Stimulated activated CD8-positive, alpha-beta memory T cell treated with anti-CD3 and anti-CD28 coated beads, Interleukin-12 subunit alpha, Interleukin-12 subunit beta, amount 100 ng/mL, for 1 hour (primary cell): ENCODE results near the gene ATP9A.

ENCODE experiments used
- DNase-seq: peaks from one replicate; pipeline ENCODE4 v3.0.0-alpha.2; 2020; ENCODE audit warnings: low read depth

Gene ATP9A

GRCh38 chr20:51628533-51629398, 139.4 kb downstream of the ATP9A start:
- DNase-seq: no peak

GRCh38 chr20:51627586-51627985, 140.6 kb downstream of the ATP9A start:
- no peak for DNase-seq

GRCh38 chr20:51625105-51625504, 143.1 kb downstream of the ATP9A start:
- no peak for DNase-seq

- DNase-seq: peak; percentile 31
Measured at GRCh38 chr20:51624157-51624731, 143.9 kb downstream of the ATP9A start.

DNA sequence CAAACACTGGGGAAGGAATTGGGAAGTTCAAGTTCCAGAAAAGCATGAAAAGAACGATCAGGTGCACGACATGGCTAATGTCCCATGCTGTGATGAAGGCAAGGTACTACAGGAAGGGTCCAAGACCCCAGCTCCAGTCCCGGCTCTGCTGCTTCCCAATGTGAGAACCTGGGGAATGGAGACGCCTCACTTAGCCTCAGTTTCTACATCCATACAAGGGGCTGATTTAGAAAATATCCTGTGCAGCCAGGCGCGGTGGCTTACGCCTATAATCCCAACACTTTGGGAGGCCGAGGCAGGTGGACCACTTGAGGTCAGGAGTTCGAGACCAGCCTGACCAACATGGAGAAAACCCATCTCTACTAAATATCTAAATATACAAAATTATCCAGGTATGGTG, 144.9 kb downstream of the ATP9A start:
- no peak for DNase-seq

- no peak for DNase-seq
Measured at GRCh38 chr20:51622004-51622874, 146.0 kb downstream of the ATP9A start.

DNA sequence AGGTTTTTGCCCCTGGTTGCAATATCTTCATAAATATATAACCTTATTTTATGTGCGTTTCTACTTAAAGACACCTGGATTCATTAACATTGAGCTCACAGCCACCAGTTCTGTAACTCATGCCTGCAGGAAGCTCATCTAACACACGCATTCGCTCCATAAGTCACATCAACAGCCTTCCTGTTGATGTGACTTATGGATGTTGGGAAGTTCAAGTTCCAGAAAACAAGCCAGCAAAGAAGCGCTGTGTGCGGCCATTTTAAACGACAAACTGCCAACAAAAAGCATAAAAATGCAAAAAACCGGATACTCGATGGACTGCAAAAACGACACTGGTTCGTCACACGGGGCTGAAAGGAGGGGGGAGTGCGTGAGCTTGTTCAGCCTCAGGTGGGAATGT, 147.8 kb downstream of the ATP9A start:
- no peak for DNase-seq

DNA sequence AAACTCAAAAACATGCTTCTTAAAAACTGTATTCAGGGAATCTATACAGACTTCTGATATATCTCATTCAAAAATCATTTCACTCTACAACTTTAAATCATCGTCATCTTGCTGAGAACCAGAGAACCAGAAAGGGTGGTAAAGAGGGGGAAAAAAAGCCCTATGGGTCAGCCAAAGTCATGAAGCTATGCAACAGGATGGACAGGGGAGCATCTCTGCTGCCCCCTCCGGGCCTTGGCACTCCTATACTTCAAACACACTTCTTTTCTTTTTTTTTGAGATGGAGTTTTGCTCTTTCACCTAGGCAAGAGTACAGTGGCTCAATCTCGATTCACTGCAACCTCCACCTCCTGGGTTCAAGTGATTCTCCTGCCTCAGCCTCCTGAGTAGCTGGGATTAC, 152.1 kb downstream of the ATP9A start:
- no peak for DNase-seq

DNA sequence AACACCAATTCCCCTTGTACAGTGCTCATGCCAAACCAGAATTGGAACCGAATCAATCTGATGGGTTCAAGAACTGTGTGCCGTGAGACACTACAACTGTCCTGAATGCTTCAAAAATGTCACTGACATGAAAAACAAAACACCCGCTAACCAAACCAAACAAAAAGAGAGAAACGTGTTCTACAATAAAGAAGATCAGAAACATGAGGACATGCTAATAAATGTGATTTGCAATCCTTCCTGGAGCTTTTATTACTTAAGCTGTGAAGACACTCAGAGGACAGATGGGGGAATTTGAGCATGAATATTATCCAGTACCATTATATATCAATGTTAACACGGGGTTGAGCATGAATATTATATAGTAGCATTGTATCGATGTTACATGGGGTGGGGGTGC, 153.5 kb downstream of the ATP9A start:
- DNase-seq: no peak

DNA sequence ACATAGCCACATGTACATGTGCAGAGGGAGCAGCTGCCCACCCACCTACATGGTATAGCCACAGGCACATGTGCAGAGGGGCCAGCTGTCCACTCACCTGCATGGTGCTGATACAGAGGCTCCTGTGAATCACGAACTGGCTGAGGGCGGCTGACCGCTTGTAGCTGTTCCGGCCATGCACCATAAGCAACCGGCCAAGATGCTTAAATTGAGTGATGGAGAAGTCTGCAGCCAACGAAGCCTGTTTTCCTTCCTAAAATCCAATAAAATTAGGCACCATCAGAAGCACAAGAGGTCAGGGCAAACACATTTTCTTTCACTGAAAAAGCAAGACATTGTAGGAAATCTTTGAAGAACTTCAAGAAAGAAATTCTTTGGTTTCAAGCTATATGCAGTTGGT, 154.6 kb downstream of the ATP9A start:
- DNase-seq: no peak

DNA sequence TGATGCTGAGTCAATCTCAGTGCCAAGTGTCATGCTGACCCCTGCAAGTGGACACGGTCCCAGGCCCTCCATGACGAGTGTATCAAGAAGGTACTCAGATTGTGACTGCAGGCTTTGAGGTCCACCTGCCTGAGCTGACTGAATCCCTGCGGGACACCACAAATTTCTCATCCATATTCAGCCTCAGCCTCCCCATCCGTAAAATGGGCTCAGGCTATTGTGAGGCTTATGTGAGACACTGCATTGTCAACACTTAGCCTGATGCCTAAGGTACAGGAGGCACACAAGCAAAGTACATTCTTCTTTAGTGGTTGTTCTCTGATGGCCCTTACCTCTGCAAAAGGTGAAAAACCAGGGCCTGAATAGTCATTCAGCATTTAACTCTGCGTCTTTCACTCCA, 155.3 kb downstream of the ATP9A start:
- no peak for DNase-seq

- DNase-seq: no peak
Measured at GRCh38 chr20:51611625-51611890, 156.6 kb downstream of the ATP9A start.

- no peak for DNase-seq
Measured at GRCh38 chr20:51610761-51611624, 157.2 kb downstream of the ATP9A start.

DNA sequence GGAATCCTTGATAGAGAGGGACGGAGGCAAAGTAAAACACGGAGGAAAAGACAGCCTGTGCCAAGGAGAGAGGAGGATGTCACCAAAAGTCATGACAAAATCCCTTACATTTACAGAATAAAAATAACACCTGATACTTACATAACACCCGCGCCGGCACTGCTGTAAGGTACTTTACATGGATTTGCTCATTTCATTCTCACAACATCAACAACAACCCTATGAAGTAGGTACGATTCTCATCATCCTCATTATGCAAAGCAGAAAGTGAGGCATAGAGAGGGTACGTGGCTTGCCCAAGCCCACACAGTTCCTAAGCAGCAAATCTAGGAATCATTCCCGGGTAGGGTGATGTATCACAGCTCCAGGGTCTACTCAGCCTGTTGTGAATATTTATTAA, 158.1 kb downstream of the ATP9A start:
- no peak for DNase-seq

DNA sequence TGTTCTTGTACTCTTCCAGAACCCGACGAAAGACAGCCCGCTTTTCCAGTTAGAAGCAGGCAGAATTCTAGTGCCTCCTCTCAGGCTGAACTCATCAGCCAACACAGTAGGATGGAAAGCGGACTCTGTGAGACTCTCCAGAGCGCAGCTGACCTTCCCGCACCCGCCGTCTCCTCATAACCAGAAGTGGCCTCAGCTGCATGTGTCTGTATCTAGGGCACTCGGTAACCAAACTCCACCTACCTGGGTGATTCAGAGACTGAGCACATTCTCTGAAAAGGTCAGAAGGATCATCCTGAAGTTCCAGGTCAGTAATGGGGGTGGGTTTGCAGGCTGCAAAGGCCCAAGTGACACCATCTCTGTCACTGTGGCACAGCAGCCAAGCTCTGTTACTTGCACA, 158.9 kb downstream of the ATP9A start:
- DNase-seq: no peak

- DNase-seq: no peak
Measured at GRCh38 chr20:51608061-51608460, 160.1 kb downstream of the ATP9A start.

DNA sequence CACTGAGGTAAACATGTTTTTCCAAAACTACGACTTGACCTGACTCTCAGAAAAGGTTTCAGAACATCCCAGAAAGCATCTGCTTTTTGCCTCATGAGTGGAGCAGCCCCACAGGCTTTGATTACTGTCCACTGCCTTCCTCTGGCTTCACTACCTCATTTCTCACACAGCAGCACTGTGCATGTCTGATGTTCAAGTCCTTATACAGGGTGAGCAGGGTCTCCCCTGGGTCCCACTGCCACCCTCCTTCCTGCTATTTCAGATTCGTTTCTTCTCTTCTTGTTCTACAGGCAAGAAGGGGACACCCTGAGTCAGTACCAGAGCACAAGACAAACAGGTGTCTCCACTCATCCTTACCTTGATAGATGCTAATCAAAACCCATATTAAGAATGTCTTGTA, 161.0 kb downstream of the ATP9A start:
- DNase-seq: no peak

DNA sequence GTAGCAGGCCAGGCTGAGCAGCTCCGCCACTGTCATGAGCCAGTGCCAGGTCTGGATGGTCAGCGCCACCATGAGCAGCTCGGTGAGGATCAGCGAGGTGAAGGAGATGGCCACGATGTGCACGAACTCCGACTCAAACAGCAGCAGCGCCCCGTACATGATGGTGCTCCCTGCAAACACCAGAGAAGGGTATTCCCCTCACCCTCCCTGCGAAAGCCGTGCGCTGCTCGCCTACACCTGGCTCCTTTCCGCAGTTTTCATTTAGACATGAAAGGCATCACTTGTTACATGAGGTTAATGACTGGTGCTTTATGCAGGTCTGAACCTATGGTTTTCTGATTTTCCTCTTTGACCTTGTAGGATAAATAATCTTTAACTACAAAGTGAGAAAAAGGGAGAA, 163.3 kb downstream of the ATP9A start:
- DNase-seq: no peak

- DNase-seq: no peak
Measured at GRCh38 chr20:51602131-51602530, 166.1 kb downstream of the ATP9A start.

- no peak for DNase-seq
Measured at GRCh38 chr20:51600950-51601349, 167.2 kb downstream of the ATP9A start.

GRCh38 chr20:51600016-51600420, 168.2 kb downstream of the ATP9A start:
- DNase-seq: no peak

GRCh38 chr20:51598556-51598955, 169.6 kb downstream of the ATP9A start:
- no peak for DNase-seq
